NCI-H345 (cell line): ENCODE results near the gene PRKACA.
"Not testable (repeated sequence)": the region's sequence is repeated elsewhere in the genome, so short reads cannot be mapped to it uniquely, and the experiment has no call there.

Experiments
- DNase-seq: peaks from one replicate; lab custom pipeline; 2025; lab: John Stamatoyannopoulos, UW

The PRKACA gene

GRCh38 chr19:14070268-14071050, 47.1 kb downstream of the PRKACA start:
- no peak for DNase-seq

DNA sequence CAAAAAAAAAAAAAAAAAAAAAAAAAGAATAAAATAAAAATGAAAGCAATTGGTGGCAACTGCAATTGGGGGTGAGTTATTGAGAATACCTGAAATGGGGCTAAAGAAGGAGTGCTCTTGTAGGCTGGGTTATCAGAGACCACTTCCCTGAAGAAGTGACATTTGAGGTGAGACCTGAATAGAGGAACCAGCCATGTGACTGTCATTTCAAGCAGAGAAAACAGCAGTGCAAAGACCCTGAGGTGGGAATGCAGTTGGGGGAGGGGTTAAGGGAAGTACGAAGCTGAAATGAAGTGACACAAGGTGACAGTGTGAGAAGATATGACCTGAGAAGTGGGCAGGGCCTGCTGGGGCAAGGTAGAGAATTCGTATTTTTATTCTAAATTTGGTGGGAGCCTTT, 51.4 kb downstream of the PRKACA start:
- no peak for DNase-seq

GRCh38 chr19:14063105-14063504, 54.5 kb downstream of the PRKACA start:
- no peak for DNase-seq

DNA sequence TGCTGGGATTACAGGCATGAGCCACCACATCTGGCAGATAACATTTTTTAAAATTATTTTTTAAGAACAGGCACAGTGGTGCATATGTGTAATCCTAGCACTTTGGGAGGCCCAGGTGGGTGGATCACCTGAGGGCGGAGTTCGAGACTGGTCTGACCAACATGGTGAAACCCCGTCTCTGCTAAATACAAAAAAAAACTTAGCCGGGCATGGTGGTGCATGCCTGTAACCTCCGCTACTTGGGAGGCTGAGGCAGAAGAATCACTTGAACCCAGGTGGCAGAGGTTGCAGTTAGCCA, 55.1 kb downstream of the PRKACA start:
- DNase-seq, result no peak

GRCh38 chr19:14061751-14062557, 55.6 kb downstream of the PRKACA start, which contains the start of gene PALM3:
Gene PALM3, minus strand, starts transcription at chr19:14062076. Its CDS starts 96 bp downstream, at chr19:14061980.
- DNase-seq, result no peak

GRCh38 chr19:14061081-14061749, 56.3 kb downstream of the PRKACA start:
- DNase-seq, result no peak

GRCh38 chr19:14059652-14060155, 57.9 kb downstream of the PRKACA start:
- DNase-seq, result no peak

DNA sequence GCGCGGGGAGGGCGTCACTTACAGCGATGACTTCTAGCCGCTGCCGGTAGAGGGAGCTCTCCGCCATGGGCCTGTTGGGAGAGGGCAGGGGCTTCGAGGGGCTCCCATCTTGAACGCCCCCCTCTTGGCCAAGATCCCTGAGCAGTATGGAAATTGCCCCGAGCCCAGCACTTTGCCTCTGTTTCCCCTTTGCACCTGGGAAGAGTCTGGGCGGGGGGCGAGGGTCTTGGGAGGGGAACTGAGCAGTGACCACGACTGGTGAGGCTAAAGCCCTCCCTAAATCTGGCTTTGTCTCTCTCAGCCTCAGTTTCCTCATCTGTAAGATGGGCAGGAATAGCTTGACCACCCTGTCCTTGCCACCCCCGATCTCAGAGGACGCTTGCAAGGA, 58.5 kb downstream of the PRKACA start:
- DNase-seq, result no peak

DNA sequence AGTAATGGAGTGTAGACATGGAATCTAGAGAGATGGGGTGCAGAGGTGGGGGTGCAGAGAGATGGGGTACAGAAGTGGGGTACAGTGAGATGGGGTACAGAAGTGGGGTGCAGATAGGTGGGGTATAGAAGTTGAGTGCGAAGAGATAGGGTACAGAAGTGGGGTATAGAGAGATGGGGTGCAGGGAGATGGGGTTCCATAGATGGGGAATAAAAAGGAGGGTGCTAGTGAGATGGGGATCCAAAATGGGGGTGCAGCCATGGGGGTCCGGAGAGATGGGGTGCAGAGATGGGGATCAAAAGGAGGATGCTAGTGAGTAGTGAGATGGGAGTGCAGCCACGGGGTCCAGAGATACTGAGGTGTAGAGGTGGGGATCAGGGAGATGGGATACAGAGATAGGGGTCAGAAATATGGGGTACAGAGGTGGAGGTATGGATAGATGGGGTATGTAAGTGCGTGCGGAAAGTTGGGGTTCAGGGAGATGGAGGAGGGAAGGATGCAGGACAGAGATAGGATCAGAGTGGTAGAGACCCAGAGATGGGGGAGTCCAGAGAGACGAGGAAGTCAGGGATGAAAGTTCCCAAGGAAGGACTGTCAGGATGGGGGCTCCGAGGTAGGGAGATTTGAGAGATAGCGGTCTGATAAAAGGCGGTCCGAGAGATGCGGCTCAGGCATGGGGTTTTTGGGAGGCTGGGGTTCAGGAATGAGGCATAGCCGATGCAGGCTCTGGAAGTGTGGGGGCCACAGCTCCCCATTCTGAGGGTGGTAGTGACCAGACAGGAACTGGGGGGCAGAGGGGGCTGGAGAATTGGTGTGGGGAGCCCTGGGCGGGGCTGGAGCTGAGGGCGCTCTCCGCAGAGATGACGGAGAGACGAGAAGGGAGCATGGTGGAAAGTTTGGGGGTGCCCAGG, 59.1 kb downstream of the PRKACA start:
- no peak for DNase-seq

GRCh38 chr19:14056741-14057356, 60.7 kb downstream of the PRKACA start:
- DNase-seq, result no peak

- DNase-seq, result no peak
Measured at GRCh38 chr19:14056069-14056666, 61.4 kb downstream of the PRKACA start.

- no peak for DNase-seq
Measured at GRCh38 chr19:14055396-14055795, 62.2 kb downstream of the PRKACA start.

DNA sequence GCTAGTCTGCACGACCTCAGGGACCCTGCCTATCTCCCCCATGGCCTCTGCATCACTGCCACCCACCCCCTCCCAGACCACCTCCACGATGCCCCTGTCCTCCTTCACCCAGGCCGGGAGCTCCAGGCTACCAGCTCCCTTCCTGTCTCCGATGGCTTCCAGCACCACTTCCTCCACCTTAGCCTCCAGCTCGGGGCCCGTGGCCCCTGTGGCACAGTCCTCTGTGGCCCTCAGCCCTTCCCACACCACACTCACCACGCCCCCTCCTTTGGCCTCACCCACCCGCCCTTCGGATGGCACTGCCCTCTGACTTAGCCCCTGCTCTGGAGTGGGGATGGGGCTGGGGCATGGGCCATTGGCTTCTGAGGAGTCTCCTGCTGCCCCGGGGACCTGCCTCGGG, 62.8 kb downstream of the PRKACA start:
- DNase-seq, result no peak

DNA sequence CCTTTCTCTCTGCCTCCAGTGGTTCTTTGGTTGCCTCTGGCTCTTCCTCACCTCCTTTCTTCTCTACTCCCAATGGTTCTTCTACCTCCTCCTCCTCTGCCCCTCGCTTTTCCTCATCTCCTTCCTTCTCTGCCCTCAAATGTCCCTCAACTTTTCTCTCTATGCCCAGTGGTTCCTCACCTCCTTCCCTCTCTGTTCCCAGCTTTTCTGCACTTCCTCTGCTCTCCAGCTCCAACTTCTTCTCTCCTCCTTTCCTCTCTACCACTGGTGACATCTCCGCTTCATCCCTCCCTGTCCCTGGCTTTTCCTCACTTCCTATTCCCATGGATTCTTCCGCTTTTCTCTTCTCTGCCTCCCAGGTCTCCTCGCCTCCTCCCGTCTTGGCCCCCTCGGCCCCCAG, 63.5 kb downstream of the PRKACA start:
- DNase-seq, result no peak

DNA sequence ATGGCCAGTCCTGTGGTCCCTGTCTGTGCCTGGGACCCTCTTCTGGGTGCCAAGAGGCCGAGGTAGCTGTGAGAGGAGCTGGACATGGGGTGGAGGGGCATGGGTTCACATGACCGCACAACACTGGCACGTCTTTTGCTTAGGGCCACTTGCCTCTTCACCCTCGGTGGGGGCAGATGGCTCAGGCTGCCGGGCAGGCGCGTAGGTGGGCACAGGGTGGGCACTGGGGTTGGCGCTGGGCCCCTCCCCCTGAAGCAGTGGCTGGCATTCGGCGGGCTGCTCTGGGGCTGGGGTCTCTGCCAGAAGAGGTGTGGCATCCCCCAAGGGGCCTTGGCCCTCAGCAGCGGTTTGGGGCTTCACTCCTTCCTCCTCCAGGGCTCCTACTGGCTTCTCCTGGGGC, 64.1 kb downstream of the PRKACA start:
- DNase-seq, result no peak

GRCh38 chr19:14053032-14053431, 64.5 kb downstream of the PRKACA start:
- DNase-seq, result no peak

- DNase-seq, result no peak
Measured at GRCh38 chr19:14052470-14052869, 65.1 kb downstream of the PRKACA start.

DNA sequence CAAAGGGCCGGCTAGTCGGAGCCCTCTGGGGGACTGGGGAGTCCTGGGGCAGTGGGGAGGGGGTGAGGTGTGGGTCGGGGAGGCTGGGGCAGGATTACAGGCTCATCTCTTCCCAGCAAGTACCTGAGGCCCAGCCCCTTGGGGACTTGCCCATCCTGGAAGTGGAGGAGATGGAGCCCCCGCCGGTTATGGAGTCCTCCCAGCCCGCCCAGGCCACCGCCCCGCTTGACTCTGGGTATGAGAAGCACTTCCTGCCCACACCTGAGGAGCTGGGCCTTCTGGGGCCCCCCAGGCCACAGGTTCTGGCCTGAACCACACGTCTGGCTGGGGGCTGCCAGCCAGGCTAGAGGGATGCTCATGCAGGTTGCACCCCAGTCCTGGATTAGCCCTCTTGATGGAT, 65.6 kb downstream of the PRKACA start:
- DNase-seq, result no peak

DNA sequence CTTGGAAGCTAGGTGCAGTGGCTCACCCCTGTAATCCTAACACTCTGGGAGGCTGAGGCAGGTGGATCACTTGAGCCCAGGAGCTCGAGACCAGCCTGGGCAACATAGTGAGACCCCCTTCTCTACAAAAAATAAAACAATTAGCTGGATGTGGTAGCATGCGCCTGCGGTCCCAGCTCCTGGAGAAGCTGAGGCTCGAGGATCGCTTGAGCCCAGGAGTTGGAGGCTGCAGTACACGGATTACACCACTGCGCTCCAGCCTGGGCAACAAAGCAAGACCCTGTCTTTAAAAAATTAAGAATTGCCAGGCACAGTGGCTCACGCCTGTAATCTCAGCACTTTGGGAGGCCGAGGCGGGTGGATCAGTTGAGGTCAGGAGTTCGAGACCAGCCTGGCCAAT, 66.6 kb downstream of the PRKACA start:
- not testable (repeated sequence) for DNase-seq

DNA sequence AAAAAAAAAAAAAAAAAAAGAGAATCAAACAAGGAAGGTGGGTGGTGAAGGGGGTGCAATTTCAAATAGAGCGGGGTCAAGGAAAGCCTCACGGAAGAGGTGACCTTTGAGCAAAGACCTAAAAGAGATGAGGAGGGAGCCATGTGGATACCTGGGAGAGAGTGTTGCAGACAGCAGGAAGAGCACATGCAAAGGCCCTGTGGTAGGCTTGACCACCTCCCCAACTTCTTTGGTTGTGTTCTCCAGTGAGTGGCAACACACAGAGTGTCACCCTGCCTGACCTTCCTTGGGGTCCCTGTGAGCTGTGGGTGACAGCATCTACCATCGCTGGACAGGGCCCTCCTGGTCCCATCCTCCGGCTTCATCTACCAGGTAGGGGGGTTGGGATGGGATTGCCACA, 67.0 kb downstream of the PRKACA start:
- DNase-seq, result no peak
